GM23338 (cell line): ENCODE results near the gene MBD3L5.

Experiments used
- CREB1 ChIP-seq: fragments of 250-450 bp; sonication (Bioruptor Pico); IDR thresholded peaks from 2 replicates; pipeline ENCODE4 v1.5.0; 2020; ENCODE audit warnings: low read depth, mild to moderate bottlenecking, moderate library complexity
- CTCF ChIP-seq, 2 experiments: fragments of 200-600 bp in 1 of 2; sonication (generic) in 1 of 2; conservative IDR thresholded peaks; 2 replicates each; pipeline versions ENCODE4 v1.5.1 to v1.6.1; 2016 to 2017; ENCODE audit warnings: antibody characterized with exemption in 2 of 2, low read depth in 2 of 2, mild to moderate bottlenecking in 2 of 2, moderate library complexity in 1 of 2
- EZH2 ChIP-seq: fragments of 200-600 bp; sonication (generic); IDR thresholded peaks from one replicate; pipeline ENCODE4 v1.8.0; 2017; ENCODE audit warnings: antibody characterized with exemption, mild to moderate bottlenecking, low read depth; ENCODE audit not compliant: unreplicated experiment
- EZH2phosphoT487 ChIP-seq: fragments of 200-600 bp; sonication (generic); IDR thresholded peaks from one replicate; pipeline ENCODE4 v1.8.1; 2018; ENCODE audit warnings: antibody characterized with exemption; ENCODE audit not compliant: unreplicated experiment
- JUNB ChIP-seq: IDR thresholded peaks from one replicate; pipeline ENCODE4 v1.6.1; 2016; ENCODE audit warnings: antibody characterized with exemption; ENCODE audit not compliant: unreplicated experiment
- POLR2AphosphoS5 ChIP-seq: IDR thresholded peaks from 2 replicates; pipeline ENCODE4 v1.6.1; 2016; ENCODE audit warnings: antibody characterized with exemption, low read depth
- REST ChIP-seq: IDR thresholded peaks from one replicate; pipeline ENCODE4 v1.6.1; 2018; ENCODE audit warnings: antibody characterized with exemption; ENCODE audit not compliant: unreplicated experiment
- ZNF114 ChIP-seq: fragments of 250-450 bp; sonication (Bioruptor Pico); IDR thresholded peaks from 2 replicates; pipeline ENCODE4 v1.5.0; 2020; ENCODE audit warnings: mild to moderate bottlenecking, moderate library complexity

GRCh38 chr19:6983448-6983847 lies 46.9 kb upstream of the MBD3L5 start:
- no peak for TF ChIP-seq REST
- no peak for TF ChIP-seq CTCF (conservative IDR thresholded peaks at IDR 0.05; ENCODE audit: low read depth in 2 of 2)
- no peak for TF ChIP-seq POLR2AphosphoS5
- TF ChIP-seq EZH2phosphoT487 = no peak
- no peak for TF ChIP-seq CREB1 (CRISPR knock-in tag)
- TF ChIP-seq EZH2 = no peak
- TF ChIP-seq ZNF114 = no peak
- TF ChIP-seq JUNB = no peak
